A549 (cell line): ENCODE data around the gene NUDC. TPM values are rescaled to one million over a fixed set of nuclear protein-coding genes. Genes with fewer than 3 reads are reported as not detected.
"Not testable (repeated sequence)": the region's sequence is repeated elsewhere in the genome, so short reads cannot be mapped to it uniquely, and the experiment has no call there.

Source experiments
- ATAC-seq, 2 experiments: fragments of 200-7000 bp in 1 of 2; fragments of >200 bp in 1 of 2; cut with Nextera tagmentation in 1 of 2; cut with Tn5 transposase in 1 of 2; 3 replicates each; pipeline versions ENCODE4 v1.8.0 to v1.9.1; 2018 to 2020; ENCODE audit warnings: mild to moderate bottlenecking in 1 of 2, moderate library complexity in 1 of 2
- CTCF ChIA-PET: fragments of 300-600 bp; sonication (Branson Sonifier 250); formaldehyde crosslinking; extraction: SDS; loops from one replicate; lab custom pipeline; 2021; ENCODE audit warnings: antibody characterized with exemption, inconsistent platforms; lab: Yijun Ruan, JAX
- POLR2A ChIA-PET: fragments of 350-600 bp; formaldehyde crosslinking; extraction: SDS; loops from one replicate; lab custom pipeline; 2021; ENCODE audit warnings: antibody characterized with exemption, inconsistent platforms; lab: Yijun Ruan, JAX
- DNase-seq, 2 experiments: peaks; one replicate each; pipeline versions ENCODE4 v3.0.0 to v3.0.0-alpha.2; 2011 to 2016; ENCODE audit warnings: low read depth in 1 of 2, low spot score in 1 of 2
- FAIRE-seq: peaks from 2 replicates; lab custom pipeline; 2011; peaks lifted over from hg19 to GRCh38; lab: Jason Lieb, UNC
- H3K27ac ChIP-seq, 2 experiments: fragments of >200 bp; sonication (Bioruptor Twin); formaldehyde crosslinking; 3 replicates each; pipeline ENCODE4 v1.5.1; 2016 to 2017
- H3K4me1 ChIP-seq: fragments of >200 bp; sonication (Bioruptor Twin); formaldehyde crosslinking; 3 replicates; pipeline ENCODE4 v1.6.1; 2016
- H3K4me2 ChIP-seq: fragments of >200 bp; sonication (Bioruptor Twin); formaldehyde crosslinking; 3 replicates; pipeline ENCODE4 v1.6.1; 2016
- H3K4me3 ChIP-seq: fragments of >200 bp; sonication (Bioruptor Twin); formaldehyde crosslinking; 3 replicates; pipeline ENCODE4 v1.5.1; 2016
- H3K9me3 ChIP-seq: fragments of >200 bp; sonication (Bioruptor Twin); formaldehyde crosslinking; 3 replicates; pipeline ENCODE4 v1.6.1; 2016
- CBX2 ChIP-seq: fragments of 200-600 bp; sonication (generic); IDR thresholded peaks from 2 replicates; pipeline ENCODE4 v1.6.1; 2016; ENCODE audit warnings: low read depth, mild to moderate bottlenecking, borderline replicate concordance
- CBX8 ChIP-seq: fragments of 200-600 bp; sonication (generic); IDR thresholded peaks from 2 replicates; pipeline ENCODE4 v1.6.1; 2016
- CHD4 ChIP-seq: fragments of 200-600 bp; sonication (generic); IDR thresholded peaks from 2 replicates; pipeline ENCODE4 v1.6.1; 2016; ENCODE audit warnings: antibody characterized with exemption, mild to moderate bottlenecking, borderline replicate concordance
- EP300 ChIP-seq, 2 experiments: fragments of >200 bp; sonication (Bioruptor Twin); formaldehyde crosslinking; IDR thresholded peaks; 2 replicates in 1 of 2; 3 replicates in 1 of 2; pipeline ENCODE4 v1.6.1; 2016 to 2017
- FOXS1 ChIP-seq: fragments of 250-450 bp; sonication (Bioruptor Pico); IDR thresholded peaks from 2 replicates; pipeline ENCODE4 v1.5.0; 2020; ENCODE audit warnings: mild to moderate bottlenecking, moderate library complexity
- GATA3 ChIP-seq: IDR thresholded peaks from 2 replicates; pipeline ENCODE4 v1.6.1; 2012; ENCODE audit warnings: borderline replicate concordance
- JUNB ChIP-seq: fragments of >200 bp; sonication (Bioruptor Twin); formaldehyde crosslinking; IDR thresholded peaks from 2 replicates; pipeline ENCODE4 v1.6.1; 2016
- KDM1A ChIP-seq: fragments of 200-600 bp; sonication (generic); IDR thresholded peaks from 2 replicates; pipeline ENCODE4 v1.6.1; 2016; ENCODE audit warnings: low read depth, mild to moderate bottlenecking
- MYC ChIP-seq: IDR thresholded peaks from 2 replicates; pipeline ENCODE4 v1.6.1; 2012; ENCODE audit warnings: mild to moderate bottlenecking, inconsistent platforms, low read length, improper control_type of control experiment, borderline replicate concordance
- NPAS2 ChIP-seq: fragments of 250-450 bp; sonication (Bioruptor Pico); IDR thresholded peaks from 2 replicates; pipeline ENCODE4 v1.8.0; 2022; ENCODE audit warnings: mild to moderate bottlenecking, moderate library complexity, borderline replicate concordance
- RAD21 ChIP-seq, 2 experiments: fragments of >200 bp in 1 of 2; sonication (Bioruptor Twin) in 1 of 2; formaldehyde crosslinking in 1 of 2; IDR thresholded peaks in 1 of 2; conservative IDR thresholded peaks in 1 of 2; 2 replicates in 1 of 2; 3 replicates in 1 of 2; pipeline ENCODE4 v1.6.1; 2012 to 2018; ENCODE audit warnings: inconsistent platforms in 1 of 2
- RARB ChIP-seq: fragments of 250-450 bp; sonication (Bioruptor Pico); IDR thresholded peaks from 2 replicates; pipeline ENCODE4 v1.8.0; 2021; ENCODE audit warnings: mild to moderate bottlenecking, moderate library complexity
- RFX5 ChIP-seq: fragments of 450-650 bp; IDR thresholded peaks from 2 replicates; pipeline ENCODE4 v1.7.1; 2014; ENCODE audit warnings: antibody characterized with exemption, mild to moderate bottlenecking, moderate library complexity
- RNF2 ChIP-seq: fragments of 200-600 bp; sonication (generic); IDR thresholded peaks from 2 replicates; pipeline ENCODE4 v1.6.1; 2016; ENCODE audit warnings: low read depth, mild to moderate bottlenecking, antibody characterized with exemption, moderate library complexity, borderline replicate concordance
- SREBF2 ChIP-seq: fragments of 450-650 bp; IDR thresholded peaks from 2 replicates; pipeline ENCODE4 v1.6.1; 2014; ENCODE audit warnings: mild to moderate bottlenecking, moderate library complexity
- TP53 ChIP-seq: fragments of 250-450 bp; sonication (Bioruptor Pico); IDR thresholded peaks from 2 replicates; pipeline ENCODE4 v1.5.0; 2021; ENCODE audit warnings: mild to moderate bottlenecking, moderate library complexity
- ZC3H11A ChIP-seq: fragments of 450-650 bp; IDR thresholded peaks from 2 replicates; pipeline ENCODE4 v1.6.1; 2014; ENCODE audit warnings: antibody characterized with exemption, mild to moderate bottlenecking
- ZNF302 ChIP-seq: fragments of 250-450 bp; sonication (Bioruptor Pico); IDR thresholded peaks from 2 replicates; pipeline ENCODE4 v1.9.0; 2021; ENCODE audit warnings: inconsistent platforms, mild to moderate bottlenecking, moderate library complexity
- whole genome bisulfite sequencing: methylation state at CpG from one replicate; pipeline ENCODE4 v1.1.6; 2017; ENCODE audit errors: missing lambda C conversion rate; 5-methylcytosine and 5-hydroxymethylcytosine counted together
- polyA plus RNA-seq, 4 experiments: library from polyadenylated mRNA; depleted of rRNA in 3 of 4; stranded (reverse); fragments of >200 nt; fragmentation: RNase III in 1 of 4; extraction: RNeasy Plus Mini Kit Qiagen cat#74134 plus additional on column Dnase treatment in 1 of 4; gene quantifications; 2 replicates in 3 of 4; 3 replicates in 1 of 4; pipeline ENCODE4 v1.2.3, GENCODE V29; 2011 to 2017
- TF ChIP-seq, protein P1 (sequence below): fragments of 200-600 bp; sonication (generic); IDR thresholded peaks from 2 replicates; pipeline ENCODE4 v1.6.1; 2016; ENCODE audit warnings: antibody characterized with exemption, mild to moderate bottlenecking, moderate library complexity
- TF ChIP-seq, protein P2 (sequence below): fragments of 250-450 bp; sonication (Bioruptor Pico); IDR thresholded peaks from 2 replicates; pipeline ENCODE4 v1.5.0; 2021; ENCODE audit warnings: mild to moderate bottlenecking, moderate library complexity, borderline replicate concordance
- TF ChIP-seq, protein P3 (sequence below): fragments of 450-650 bp; IDR thresholded peaks from 2 replicates; pipeline ENCODE4 v1.6.1; 2014; ENCODE audit warnings: antibody characterized with exemption
- TF ChIP-seq, protein P4 (sequence below): IDR thresholded peaks from 2 replicates; pipeline ENCODE4 v1.6.1; 2012
- TF ChIP-seq, protein P5 (sequence below): fragments of >200 bp; sonication (Bioruptor Twin); formaldehyde crosslinking; IDR thresholded peaks from 3 replicates; pipeline ENCODE4 v1.5.1; 2016

Gene NUDC
- polyA plus RNA-seq, 2 of the 4 experiments (the other 2 are of a cell fraction) = 79.0 to 133 TPM

DNA sequence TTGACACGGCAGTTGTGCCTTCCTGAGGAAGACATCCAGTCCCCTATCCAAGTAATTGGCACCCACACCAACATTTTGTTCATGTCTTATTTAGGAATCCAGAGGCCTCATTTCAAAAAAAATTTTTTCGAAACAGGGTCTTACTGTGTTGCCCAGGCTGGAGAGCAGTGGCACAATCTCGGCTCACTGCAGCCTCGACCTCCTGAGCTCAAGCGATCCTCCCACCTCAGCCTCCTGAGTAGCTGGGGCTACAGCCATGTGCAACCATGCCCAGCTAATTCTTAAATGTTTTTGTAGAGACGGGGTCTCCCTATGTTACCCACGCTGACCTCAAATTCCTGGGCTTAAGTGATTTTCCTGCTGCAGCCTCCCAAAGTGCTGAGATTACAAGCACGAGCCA is 62.7 kb downstream of the NUDC start:
- TF ChIP-seq TP53 (no peak), EP300 (IDR thresholded peaks at IDR 0.05) (no peak), RFX5 (no peak), MYC (no peak), CBX2 (no peak), JUNB (no peak)
- TF ChIP-seq, protein P1, sequence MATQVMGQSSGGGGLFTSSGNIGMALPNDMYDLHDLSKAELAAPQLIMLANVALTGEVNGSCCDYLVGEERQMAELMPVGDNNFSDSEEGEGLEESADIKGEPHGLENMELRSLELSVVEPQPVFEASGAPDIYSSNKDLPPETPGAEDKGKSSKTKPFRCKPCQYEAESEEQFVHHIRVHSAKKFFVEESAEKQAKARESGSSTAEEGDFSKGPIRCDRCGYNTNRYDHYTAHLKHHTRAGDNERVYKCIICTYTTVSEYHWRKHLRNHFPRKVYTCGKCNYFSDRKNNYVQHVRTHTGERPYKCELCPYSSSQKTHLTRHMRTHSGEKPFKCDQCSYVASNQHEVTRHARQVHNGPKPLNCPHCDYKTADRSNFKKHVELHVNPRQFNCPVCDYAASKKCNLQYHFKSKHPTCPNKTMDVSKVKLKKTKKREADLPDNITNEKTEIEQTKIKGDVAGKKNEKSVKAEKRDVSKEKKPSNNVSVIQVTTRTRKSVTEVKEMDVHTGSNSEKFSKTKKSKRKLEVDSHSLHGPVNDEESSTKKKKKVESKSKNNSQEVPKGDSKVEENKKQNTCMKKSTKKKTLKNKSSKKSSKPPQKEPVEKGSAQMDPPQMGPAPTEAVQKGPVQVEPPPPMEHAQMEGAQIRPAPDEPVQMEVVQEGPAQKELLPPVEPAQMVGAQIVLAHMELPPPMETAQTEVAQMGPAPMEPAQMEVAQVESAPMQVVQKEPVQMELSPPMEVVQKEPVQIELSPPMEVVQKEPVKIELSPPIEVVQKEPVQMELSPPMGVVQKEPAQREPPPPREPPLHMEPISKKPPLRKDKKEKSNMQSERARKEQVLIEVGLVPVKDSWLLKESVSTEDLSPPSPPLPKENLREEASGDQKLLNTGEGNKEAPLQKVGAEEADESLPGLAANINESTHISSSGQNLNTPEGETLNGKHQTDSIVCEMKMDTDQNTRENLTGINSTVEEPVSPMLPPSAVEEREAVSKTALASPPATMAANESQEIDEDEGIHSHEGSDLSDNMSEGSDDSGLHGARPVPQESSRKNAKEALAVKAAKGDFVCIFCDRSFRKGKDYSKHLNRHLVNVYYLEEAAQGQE = no peak
- TF ChIP-seq, protein P2, sequence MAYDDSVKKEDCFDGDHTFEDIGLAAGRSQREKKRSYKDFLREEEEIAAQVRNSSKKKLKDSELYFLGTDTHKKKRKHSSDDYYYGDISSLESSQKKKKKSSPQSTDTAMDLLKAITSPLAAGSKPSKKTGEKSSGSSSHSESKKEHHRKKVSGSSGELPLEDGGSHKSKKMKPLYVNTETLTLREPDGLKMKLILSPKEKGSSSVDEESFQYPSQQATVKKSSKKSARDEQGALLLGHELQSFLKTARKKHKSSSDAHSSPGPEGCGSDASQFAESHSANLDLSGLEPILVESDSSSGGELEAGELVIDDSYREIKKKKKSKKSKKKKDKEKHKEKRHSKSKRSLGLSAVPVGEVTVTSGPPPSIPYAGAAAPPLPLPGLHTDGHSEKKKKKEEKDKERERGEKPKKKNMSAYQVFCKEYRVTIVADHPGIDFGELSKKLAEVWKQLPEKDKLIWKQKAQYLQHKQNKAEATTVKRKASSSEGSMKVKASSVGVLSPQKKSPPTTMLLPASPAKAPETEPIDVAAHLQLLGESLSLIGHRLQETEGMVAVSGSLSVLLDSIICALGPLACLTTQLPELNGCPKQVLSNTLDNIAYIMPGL (CRISPR knock-in tag) = no peak
- ATAC-seq (no peak), DNase-seq (no peak), FAIRE-seq (no peak)
- H3K4me3 ChIP-seq = no peak overlapping the region
- H3K4me2 ChIP-seq = no peak overlapping the region
- ChIA-PET POLR2A (interaction anchor here (1.6 kb wide), 1 partner anchor 9 kb away, joined by 3 read pairs; the partner anchor contains the start of gene TRNP1), CTCF (interaction anchor here (1.1 to 6.5 kb wide), 2 partner anchors 14 to 16 kb away, joined by 3 to 78 read pairs; no protein-coding TSS in a partner anchor)
- peak overlapping the region in 1 of 2 experiments; percentile 27; a peak in 3 of 6 replicates for H3K27ac ChIP-seq
- 90% methylated on average over 8 of the region's 8 CpGs for WGBS
- no peaks in the 10 kb centered on the region for H3K9me3 ChIP-seq
- H3K4me1 ChIP-seq = peaks cover 6% of the 10 kb centered on the region

DNA sequence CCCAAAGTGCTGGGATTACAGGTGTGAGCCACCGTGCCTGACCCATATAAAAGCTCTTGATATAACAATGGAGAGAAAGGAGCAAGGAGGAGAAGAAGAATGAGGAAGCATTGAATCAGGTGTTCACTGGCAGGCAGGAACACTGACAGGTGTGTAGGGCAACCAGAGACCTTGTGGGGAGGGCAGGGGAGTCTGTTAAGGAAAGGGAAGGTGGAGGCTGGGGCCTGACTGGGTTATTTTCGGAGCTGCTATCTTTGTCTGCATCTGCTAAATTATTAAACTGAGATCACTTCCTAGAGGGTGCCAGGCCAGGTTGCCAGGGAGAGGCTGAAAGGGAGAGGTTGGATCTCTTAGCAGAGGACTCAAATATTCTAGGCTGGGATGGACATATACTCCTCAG is 65.1 kb downstream of the NUDC start:
- no peak for ATAC-seq
- CTCF ChIA-PET = interaction anchor here (0.6 to 6.5 kb wide), 7 partner anchors 10 to 676 kb away, joined by 3 to 78 read pairs (median 3); no protein-coding TSS in a partner anchor
- Histone ChIP-seq H3K4me3 (no peak overlapping the region), H3K4me1 (peaks cover 21% of the 10 kb centered on the region), H3K4me2 (0 out of 3 replicates have a peak overlapping the region, but pooled peaks have one; percentile 4), H3K27ac (peak overlapping the region; percentile 36 to 79), H3K9me3 (no peaks in the 10 kb centered on the region)
- no peak for FAIRE-seq
- POLR2A ChIA-PET = no interaction called here
- 57% methylated on average over 2 of the region's 2 CpGs for whole genome bisulfite sequencing
- no peak for DNase-seq
- TF ChIP-seq KDM1A (no peak), TP53 (no peak), GATA3 (no peak), EP300 (IDR thresholded peaks at IDR 0.05) (no peak), FOXS1 (CRISPR knock-in tag) (no peak), ZC3H11A (no peak), ZNF302 (no peak), CHD4 (no peak), SREBF2 (no peak), RARB (CRISPR knock-in tag) (no peak), RNF2 (no peak), RFX5 (no peak), CBX8 (no peak), RAD21 (conservative IDR thresholded peaks at IDR 0.05 in 1 of 2, IDR thresholded peaks at IDR 0.05 in 1 of 2) (no peak), NPAS2 (CRISPR knock-in tag) (no peak)
- TF ChIP-seq, protein P3, sequence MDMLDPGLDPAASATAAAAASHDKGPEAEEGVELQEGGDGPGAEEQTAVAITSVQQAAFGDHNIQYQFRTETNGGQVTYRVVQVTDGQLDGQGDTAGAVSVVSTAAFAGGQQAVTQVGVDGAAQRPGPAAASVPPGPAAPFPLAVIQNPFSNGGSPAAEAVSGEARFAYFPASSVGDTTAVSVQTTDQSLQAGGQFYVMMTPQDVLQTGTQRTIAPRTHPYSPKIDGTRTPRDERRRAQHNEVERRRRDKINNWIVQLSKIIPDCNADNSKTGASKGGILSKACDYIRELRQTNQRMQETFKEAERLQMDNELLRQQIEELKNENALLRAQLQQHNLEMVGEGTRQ = no peak
- TF ChIP-seq, protein P4, sequence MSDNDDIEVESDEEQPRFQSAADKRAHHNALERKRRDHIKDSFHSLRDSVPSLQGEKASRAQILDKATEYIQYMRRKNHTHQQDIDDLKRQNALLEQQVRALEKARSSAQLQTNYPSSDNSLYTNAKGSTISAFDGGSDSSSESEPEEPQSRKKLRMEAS = no peak
- TF ChIP-seq, protein P5, sequence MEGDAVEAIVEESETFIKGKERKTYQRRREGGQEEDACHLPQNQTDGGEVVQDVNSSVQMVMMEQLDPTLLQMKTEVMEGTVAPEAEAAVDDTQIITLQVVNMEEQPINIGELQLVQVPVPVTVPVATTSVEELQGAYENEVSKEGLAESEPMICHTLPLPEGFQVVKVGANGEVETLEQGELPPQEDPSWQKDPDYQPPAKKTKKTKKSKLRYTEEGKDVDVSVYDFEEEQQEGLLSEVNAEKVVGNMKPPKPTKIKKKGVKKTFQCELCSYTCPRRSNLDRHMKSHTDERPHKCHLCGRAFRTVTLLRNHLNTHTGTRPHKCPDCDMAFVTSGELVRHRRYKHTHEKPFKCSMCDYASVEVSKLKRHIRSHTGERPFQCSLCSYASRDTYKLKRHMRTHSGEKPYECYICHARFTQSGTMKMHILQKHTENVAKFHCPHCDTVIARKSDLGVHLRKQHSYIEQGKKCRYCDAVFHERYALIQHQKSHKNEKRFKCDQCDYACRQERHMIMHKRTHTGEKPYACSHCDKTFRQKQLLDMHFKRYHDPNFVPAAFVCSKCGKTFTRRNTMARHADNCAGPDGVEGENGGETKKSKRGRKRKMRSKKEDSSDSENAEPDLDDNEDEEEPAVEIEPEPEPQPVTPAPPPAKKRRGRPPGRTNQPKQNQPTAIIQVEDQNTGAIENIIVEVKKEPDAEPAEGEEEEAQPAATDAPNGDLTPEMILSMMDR = no peak

DNA sequence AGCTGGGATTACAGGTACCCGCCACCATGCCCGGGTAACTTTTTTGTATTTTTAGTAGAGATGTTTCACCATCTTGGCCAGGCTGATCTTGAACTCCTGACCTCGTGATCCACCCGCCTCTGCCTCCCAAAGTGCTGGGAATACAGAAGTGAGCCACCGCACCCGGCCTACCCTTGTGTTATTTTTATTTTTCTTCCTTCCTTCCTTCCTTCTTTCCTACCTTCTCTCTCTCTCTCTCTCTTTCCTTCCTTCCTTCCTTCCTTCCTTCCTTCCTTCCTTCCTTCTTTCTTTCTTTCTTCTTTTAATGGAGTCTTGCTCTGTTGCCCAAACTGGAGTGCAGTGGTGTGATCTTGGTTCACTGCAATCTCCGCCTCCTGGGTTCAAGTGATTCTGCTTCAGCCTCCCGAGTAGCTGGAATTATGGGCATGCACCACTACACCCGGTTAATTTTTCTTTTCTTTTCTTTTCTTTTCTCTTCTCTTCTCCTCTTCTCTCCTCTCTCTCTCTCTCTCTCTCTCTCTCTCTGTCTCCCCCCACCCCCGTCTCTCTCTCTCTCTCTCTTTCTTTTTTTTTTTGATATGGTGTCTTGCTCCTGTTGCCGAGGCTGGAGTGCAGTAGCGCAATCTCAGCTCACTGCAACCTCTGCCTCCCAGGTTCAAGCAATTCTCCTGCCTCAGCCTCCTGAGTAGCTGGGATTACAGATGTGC is 68.0 kb downstream of the NUDC start:
- Histone ChIP-seq H3K27ac (peak overlapping the region; percentile 100), H3K4me2 (peak overlapping the region; percentile 56; the same call in 2 of the 3 replicates), H3K4me1 (peaks cover 35% of the 10 kb centered on the region)
- ATAC-seq, H3K9me3 ChIP-seq, FAIRE-seq, H3K4me3 ChIP-seq, POLR2A ChIA-PET, DNase-seq: not testable (repeated sequence)
- CTCF ChIA-PET = interaction anchor here (0.8 to 6.5 kb wide), 3 partner anchors 8 to 55 kb away, joined by 3 to 78 read pairs (median 7); no protein-coding TSS in a partner anchor
- 87% methylated on average over 11 of the region's 12 CpGs for WGBS
